NCI-H2107 treated with DMSO at 0.1 percent for 48 hours (cell line): Measurements from ENCODE around the gene PGAP3.

Experiments used
- DNase-seq: peaks from one replicate; lab custom pipeline; 2025; ENCODE audit not compliant: unreplicated experiment; lab: John Stamatoyannopoulos, UW

Gene PGAP3

DNA sequence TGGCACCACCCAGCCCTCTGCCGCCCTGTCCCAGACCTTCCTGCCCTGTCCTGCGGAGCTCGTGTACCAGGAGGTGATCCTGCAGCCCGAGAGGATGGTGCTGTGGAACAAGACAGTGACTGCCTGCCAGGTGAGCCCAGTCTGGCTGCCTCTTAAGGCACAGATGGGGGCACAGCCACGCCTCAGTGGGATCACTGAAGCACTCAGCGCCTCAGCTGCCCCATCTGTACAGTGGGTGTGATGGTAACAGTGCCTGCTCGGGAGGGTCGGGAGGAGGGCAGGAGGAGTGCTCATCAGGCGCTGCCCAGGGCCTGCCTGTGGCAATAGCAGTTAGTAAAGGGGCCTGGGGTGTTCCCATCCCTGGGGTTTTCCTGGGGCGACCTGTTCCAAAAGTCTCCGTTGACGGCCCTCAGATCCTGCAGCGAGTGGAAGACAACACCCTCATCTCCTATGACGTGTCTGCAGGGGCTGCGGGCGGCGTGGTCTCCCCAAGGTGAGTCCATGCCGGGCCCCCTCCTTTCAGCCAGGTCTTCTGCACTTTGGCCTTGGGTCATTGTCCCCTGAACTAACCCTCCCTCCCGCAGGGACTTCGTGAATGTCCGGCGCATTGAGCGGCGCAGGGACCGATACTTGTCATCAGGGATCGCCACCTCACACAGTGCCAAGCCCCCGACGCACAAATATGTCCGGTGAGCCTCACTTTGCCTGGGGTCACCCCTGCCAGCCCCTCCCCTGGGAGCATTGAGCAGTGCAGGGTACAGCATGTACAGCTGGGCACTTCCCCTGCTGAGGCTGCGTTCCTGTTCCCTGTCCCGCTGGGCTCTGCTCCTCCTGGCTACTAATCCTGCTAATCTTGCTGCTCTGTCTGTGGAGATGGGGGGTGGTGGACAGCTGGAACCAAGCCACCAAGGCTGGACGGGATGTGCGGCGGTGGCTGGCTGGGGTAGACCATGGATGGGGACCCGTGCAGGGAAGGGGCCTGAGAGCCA, 27.2 kb downstream of the PGAP3 start:
- no peak for DNase-seq

- DNase-seq: no peak
Measured at GRCh38 chr17:39660011-39660360, 27.9 kb downstream of the PGAP3 start.

DNA sequence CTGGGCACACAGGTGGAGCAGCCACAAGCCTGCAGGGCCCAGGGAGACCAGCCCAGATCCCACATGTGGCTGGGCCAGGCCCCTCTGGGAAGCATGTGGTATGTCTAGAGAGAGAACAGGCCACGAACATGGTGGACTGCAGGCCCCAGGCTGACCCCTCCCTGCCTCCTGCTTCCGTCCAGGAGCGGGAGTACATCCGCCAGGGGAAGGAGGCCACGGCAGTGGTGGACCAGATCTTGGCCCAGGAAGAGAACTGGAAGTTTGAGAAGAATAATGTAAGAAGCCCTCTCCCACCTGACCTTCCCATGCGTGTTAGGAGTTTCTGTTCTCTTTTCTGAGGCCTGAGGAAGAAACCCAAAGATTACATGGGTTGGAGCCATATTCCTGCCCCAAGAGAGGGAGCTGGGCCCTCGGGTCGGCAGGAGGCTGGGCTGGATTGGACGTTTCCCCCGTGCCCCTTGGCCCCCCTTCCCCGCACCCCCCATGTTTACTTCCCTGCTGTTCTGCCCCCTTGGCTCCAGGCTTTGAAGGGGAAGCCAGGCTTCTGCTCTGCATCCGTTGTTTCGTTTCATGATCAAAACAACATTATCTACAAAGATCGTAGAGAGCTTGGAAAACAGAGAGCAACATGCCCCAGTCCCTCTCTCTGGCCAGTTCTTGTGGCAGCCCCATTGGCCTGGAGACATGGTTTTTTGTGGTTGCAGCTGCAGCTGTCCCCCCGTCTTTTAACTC, 28.4 kb downstream of the PGAP3 start:
- no peak for DNase-seq

- DNase-seq: no peak
Measured at GRCh38 chr17:39658760-39659159, 29.1 kb downstream of the PGAP3 start.

- no peak for DNase-seq
Measured at GRCh38 chr17:39658346-39658745, 29.5 kb downstream of the PGAP3 start.

- DNase-seq: no peak
Measured at GRCh38 chr17:39655105-39655504, 32.8 kb downstream of the PGAP3 start.

GRCh38 chr17:39653662-39654331, 34.1 kb downstream of the PGAP3 start:
- no peak for DNase-seq

DNA sequence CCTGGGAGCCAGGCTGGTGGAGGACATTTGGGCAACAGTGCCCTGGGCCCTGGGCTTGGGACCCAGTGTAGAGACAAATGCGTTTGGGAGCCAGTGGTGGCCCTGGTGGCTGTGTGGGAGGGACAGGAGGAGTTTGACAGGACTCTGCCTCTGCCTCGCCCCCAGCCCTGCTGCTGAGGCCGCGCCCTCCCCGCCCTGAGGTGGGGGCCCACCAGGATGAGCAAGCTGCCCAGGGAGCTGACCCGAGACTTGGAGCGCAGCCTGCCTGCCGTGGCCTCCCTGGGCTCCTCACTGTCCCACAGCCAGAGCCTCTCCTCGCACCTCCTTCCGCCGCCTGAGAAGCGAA, 34.6 kb downstream of the PGAP3 start:
- DNase-seq: no peak

DNA sequence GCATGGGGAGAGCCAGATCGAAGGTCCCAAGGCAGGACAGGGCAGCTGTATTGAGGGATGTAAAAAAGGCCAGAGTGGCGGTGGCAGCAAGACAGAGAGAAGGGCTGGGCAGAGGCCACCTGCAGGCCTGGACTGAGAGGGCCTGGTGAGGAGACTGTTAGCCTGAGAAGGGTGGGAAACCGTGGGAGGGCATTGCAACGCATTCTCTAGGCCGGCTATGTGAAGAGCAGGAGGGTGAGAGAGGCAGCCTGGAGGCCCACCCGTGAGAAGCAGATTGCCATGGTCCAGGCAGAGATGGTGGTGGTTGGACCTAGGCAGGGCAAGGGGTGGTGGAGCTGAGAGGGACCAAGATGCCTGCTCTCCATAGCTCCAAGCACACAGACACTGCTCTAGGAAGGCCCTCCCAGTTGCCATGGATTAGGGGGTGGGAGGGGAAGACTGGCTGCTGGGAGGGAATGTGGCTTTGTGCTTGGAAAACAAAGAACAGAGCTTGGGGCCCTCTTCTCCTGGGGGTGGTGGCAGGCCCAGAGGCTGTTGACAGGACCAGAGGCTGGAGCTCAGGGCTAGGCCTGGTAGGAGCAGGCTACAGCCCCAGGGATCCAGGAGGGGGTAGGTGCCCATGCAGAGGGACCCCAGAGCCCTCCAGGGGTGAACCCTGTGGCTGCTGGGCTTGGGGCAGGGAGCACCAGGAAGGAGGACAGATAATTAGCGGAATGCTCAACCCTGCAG, 35.1 kb downstream of the PGAP3 start:
- no peak for DNase-seq

DNA sequence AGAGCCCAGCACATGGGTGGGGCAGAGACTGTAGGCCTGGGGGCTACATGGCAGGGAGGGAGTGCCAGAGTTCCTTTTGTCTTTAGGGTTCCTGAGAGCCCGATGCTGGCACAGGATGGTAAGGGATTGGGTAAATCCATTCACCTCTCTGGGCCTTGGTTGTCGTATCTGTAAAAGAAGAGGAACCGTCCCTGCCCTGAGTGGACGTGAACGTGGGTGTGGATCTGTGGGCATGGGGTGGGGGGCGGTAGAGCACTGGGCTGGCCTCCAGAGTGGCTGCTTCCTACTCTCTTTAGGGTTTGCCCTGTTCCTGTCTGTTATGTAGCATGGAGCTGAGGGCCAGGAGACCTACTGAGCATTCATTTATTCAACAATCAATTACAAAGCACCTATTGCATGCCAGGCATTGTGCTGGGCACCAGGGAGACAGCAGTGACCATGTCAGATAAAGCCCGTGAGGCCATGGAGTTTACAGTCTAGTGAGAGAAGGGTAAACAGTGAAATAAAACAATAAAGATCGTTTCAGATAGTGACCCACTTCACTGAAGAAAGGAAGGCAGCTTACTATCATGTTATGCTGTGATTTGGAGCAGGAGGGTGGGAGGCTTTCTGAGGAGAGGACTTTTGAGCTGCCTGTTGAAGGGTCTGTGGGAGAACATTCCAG, 35.8 kb downstream of the PGAP3 start:
- DNase-seq: no peak

DNA sequence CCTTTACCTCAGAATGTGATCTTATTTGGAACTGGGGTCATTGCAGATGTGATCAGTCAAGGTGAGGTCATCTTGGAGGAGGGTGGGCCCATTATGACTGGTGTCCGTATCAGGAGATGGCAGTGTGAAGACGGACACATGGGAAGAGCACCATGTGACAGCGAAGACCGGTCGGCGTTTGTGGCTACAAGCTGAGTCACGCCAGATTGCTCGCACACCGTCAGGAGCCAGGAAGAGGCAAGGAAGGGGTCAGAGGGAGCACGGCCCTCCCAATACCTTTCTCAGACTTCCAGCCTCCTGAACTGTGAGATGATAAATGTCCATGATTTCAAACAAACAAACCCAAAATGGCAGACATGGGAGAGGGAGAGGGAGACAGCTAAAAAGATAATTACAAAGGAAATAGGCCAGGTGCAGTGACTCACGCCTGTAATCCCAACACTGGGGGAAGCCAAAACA, 37.7 kb downstream of the PGAP3 start:
- no peak for DNase-seq

DNA sequence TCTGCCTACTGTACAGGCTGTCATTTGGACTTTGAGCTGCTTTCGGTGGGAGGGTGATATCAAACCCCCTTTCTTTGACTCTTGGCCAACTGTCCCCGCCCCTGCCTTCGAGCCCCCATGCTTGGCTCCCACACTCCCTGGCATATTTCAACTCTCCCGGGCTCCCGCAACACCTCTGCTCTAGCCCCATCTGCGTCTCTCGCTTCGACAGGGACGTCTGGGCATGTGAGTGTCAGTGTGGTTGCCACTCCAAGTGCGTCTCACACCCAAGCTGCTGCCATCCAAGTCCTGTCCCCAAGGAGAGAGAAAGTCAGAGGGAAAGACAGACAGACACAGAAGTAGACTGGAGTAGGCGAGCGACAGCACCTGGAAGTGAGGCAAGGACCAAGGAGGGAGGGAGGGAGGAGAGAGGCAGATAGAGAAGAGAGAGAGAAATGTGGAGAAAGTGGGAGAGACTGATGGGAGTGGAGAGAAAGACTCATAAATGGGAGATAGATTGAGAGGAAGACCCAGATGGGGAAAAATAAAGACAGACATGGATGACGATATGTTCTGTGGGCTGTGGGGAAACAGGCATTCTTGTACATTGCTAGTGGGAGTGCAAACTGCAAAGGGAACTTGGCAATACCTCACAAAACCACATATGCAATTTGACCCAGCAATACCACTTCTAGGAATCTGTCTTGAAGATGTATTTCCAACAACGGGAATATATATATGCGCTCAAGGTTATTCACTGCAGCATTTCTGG, 39.1 kb downstream of the PGAP3 start:
- no peak for DNase-seq

- DNase-seq: no peak
Measured at GRCh38 chr17:39647256-39647655, 40.6 kb downstream of the PGAP3 start.

- DNase-seq: no peak
Measured at GRCh38 chr17:39643271-39643670, 44.6 kb downstream of the PGAP3 start.

GRCh38 chr17:39642291-39643074, 45.4 kb downstream of the PGAP3 start:
- DNase-seq: no peak

DNA sequence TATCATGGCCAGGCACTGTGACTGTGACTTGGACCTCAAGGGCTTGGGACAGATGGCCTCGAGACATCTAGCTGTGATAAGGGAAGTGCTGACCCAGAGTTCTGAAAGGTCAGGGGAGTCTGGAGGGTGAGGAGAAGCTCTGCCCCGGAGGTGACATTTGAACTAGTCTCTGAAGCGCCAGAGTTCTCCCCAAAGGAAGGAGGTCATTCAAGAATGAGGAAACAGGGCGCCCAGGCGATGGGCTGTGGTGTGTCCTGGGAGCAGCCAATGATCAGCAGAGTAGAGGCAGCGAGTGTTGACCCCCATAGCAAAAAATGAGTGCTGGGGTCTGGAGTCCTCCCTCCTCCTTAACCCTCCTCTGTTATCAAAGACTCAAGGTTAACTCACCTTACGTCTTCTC, 46.0 kb downstream of the PGAP3 start:
- DNase-seq: no peak

DNA sequence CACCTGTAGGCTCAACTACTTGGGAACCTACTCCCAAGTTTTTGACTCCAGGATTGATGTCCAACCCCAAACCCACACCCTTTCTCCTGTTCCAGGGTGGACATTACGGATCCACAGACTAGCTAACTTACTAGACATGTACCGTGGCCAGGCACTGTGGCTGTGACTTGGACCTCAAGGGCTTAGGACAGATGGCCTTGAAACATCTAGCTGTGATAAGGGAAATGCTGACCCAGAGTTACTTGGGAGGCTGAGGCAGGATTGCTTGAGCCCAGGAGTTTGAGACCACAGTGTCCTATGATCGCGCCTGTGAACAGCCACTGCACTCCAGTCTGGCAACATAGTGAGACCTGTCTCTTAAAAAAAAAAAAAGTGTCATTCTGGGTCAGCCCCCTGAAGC, 46.8 kb downstream of the PGAP3 start:
- no peak for DNase-seq

DNA sequence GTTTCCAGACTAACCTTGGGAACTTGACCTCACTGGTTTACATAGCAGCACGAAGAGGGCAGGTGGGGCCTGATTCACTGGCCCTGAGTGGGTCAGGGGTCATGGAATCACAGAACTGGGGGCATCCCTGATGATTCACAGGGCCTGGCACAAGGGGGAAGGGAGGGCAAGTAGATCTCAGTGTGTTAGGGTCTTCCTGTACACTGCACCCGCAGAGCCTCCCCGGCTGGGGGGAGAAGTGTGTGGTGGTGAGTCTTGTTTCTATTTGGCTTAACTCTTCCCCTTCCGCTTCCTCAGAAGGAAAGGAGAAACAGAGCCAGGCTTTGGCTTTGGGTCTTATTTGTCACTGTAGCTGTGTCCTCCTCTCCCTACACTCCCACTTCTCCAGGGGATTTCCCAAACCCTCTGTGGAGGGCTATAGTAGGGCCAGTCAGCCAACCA, 47.2 kb downstream of the PGAP3 start:
- no peak for DNase-seq
